Suprapubic skin (tissue), 3 donors: Measurements from ENCODE around the gene CD1B.

ENCODE experiments used
- CTCF ChIP-seq, 2 donors: fragments of 200-600 bp in 1 of 2; fragments of 450-650 bp in 1 of 2; sonication (generic) in 1 of 2; IDR thresholded peaks; one replicate each; pipeline ENCODE4 v1.5.1; 2016 to 2019; ENCODE audit warnings: antibody characterized with exemption in 2 of 2, mild to moderate bottlenecking in 1 of 2, moderate library complexity in 1 of 2
- EP300 ChIP-seq: sonication (generic); formaldehyde crosslinking; IDR thresholded peaks from one replicate; pipeline ENCODE4 v1.6.1; 2017; ENCODE audit warnings: antibody characterized with exemption
- POLR2A ChIP-seq, 2 donors: fragments of 450-650 bp; IDR thresholded peaks; one replicate each; pipeline ENCODE4 v1.6.1; 2017; ENCODE audit warnings: antibody characterized with exemption in 2 of 2, mild to moderate bottlenecking in 2 of 2, moderate library complexity in 2 of 2

- TF ChIP-seq CTCF (IDR thresholded peaks at IDR 0.05) (no peak), EP300 (no peak), POLR2A (IDR thresholded peaks at IDR 0.05) (no peak)
These were observed 31.6 kb upstream of the CD1B start for GRCh38 chr1:158362941-158363340.
